CD14-positive monocyte (primary cell): ENCODE data around the gene GGT1. TPM values are rescaled to one million over a fixed set of nuclear protein-coding genes. Genes with fewer than 3 reads are reported as not detected.

Experiments used
- DNase-seq, 3 donors: peaks; one replicate each; pipeline ENCODE4 v3.0.0-alpha.2; 2011 to 2022
- H2AFZ ChIP-seq: 2 replicates; pipeline ENCODE4 v1.6.0; 2012; ENCODE audit warnings: mild to moderate bottlenecking, low read depth, low read length, inconsistent platforms; ENCODE audit not compliant: insufficient read depth, poor library complexity, severe bottlenecking
- H3K27ac ChIP-seq, 2 donors: 1 replicate in 1 of 2; 2 replicates in 1 of 2; pipeline ENCODE4 v1.5.1; 2012 to 2013; ENCODE audit warnings: low read length in 2 of 2, control low read depth in 1 of 2, inconsistent platforms in 1 of 2, low read depth in 1 of 2, mild to moderate bottlenecking in 1 of 2
- H3K27me3 ChIP-seq, 2 donors: one replicate each; pipeline versions ENCODE4 v1.6.0 to v1.6.1; 2011 to 2013; ENCODE audit warnings: low read length in 2 of 2; ENCODE audit not compliant: control insufficient read depth in 2 of 2, insufficient read depth in 2 of 2
- H3K36me3 ChIP-seq, 2 donors: replicated peaks in 1 of 2; 1 replicate in 1 of 2; 2 replicates in 1 of 2; pipeline versions ENCODE4 v1.5.1 to v1.6.1; 2012 to 2013; ENCODE audit warnings: low read length in 2 of 2, control low read depth in 1 of 2, inconsistent platforms in 1 of 2, mild to moderate bottlenecking in 1 of 2; ENCODE audit not compliant: insufficient read depth in 2 of 2, control insufficient read depth in 1 of 2
- H3K4me1 ChIP-seq, 2 donors: 1 replicate in 1 of 2; 2 replicates in 1 of 2; pipeline versions ENCODE4 v1.5.1 to v1.6.1; 2012 to 2013; ENCODE audit warnings: low read length in 2 of 2, control low read depth in 1 of 2, inconsistent platforms in 1 of 2, mild to moderate bottlenecking in 1 of 2, moderate library complexity in 1 of 2; ENCODE audit not compliant: insufficient read depth in 2 of 2, control insufficient read depth in 1 of 2
- H3K4me2 ChIP-seq: replicated peaks from 2 replicates; pipeline ENCODE3; 2012; ENCODE audit warnings: low read length, moderate library complexity, mild to moderate bottlenecking; ENCODE audit not compliant: poor library complexity, severe bottlenecking; ENCODE audit errors: extremely low read depth
- H3K4me3 ChIP-seq, 3 experiments: fragments of 200-600 bp in 1 of 3; sonication (generic) in 1 of 3; replicated peaks in 1 of 3; 1 replicate in 2 of 3; 2 replicates in 1 of 3; pipeline ENCODE4 v1.5.1; 2011 to 2013; ENCODE audit warnings: low read length in 3 of 3, mild to moderate bottlenecking in 3 of 3, control low read depth in 2 of 3, low read depth in 2 of 3, inconsistent platforms in 1 of 3, moderate library complexity in 1 of 3
- H3K79me2 ChIP-seq: 2 replicates; pipeline ENCODE4 v1.6.0; 2012; ENCODE audit warnings: mild to moderate bottlenecking, control low read depth, inconsistent platforms, low read length, moderate library complexity; ENCODE audit not compliant: insufficient read depth
- H3K9ac ChIP-seq: 2 replicates; pipeline ENCODE4 v1.6.0; 2017; ENCODE audit warnings: low read length, mild to moderate bottlenecking; ENCODE audit not compliant: insufficient read depth, poor library complexity, severe bottlenecking
- H3K9me3 ChIP-seq, 2 donors: replicated peaks in 1 of 2; 1 replicate in 1 of 2; 2 replicates in 1 of 2; pipeline versions ENCODE4 v1.5.1 to v1.6.1; 2012 to 2013; ENCODE audit warnings: low read length in 2 of 2, control low read depth in 1 of 2; ENCODE audit not compliant: control insufficient read depth in 1 of 2, insufficient read depth in 1 of 2
- H4K20me1 ChIP-seq: 2 replicates; pipeline ENCODE4 v1.6.0; 2012; ENCODE audit warnings: mild to moderate bottlenecking, low read length, control low read depth, moderate library complexity; ENCODE audit not compliant: insufficient read depth
- H3K27ac Mint-ChIP-seq, 7 donors: one replicate each; pipeline ENCODE4 v1.8.0; 2020; ENCODE audit warnings: mild to moderate bottlenecking in 7 of 7, mixed read lengths in 7 of 7, moderate library complexity in 6 of 7, inconsistent platforms in 2 of 7
- H3K27me3 Mint-ChIP-seq, 3 donors: one replicate each; pipeline ENCODE4 v1.8.0; 2021 to 2022; ENCODE audit warnings: low read depth in 3 of 3, mild to moderate bottlenecking in 3 of 3, mixed read lengths in 3 of 3, moderate library complexity in 3 of 3, inconsistent platforms in 1 of 3
- H3K36me3 Mint-ChIP-seq, 2 donors: one replicate each; pipeline ENCODE4 v1.8.0; 2020; ENCODE audit warnings: mixed read lengths in 2 of 2, inconsistent platforms in 1 of 2, mild to moderate bottlenecking in 1 of 2
- H3K4me1 Mint-ChIP-seq: one replicate; pipeline ENCODE4 v1.8.0; 2020; ENCODE audit warnings: mild to moderate bottlenecking, mixed read lengths
- H3K4me3 Mint-ChIP-seq, 2 donors: one replicate each; pipeline ENCODE4 v1.8.0; 2020; ENCODE audit warnings: mild to moderate bottlenecking in 2 of 2, mixed read lengths in 2 of 2, moderate library complexity in 1 of 2
- H3K9me3 Mint-ChIP-seq, 7 donors: one replicate each; pipeline ENCODE4 v1.8.0; 2020 to 2022; ENCODE audit warnings: mixed read lengths in 7 of 7, mild to moderate bottlenecking in 6 of 7, moderate library complexity in 6 of 7, inconsistent platforms in 2 of 7
- CTCF ChIP-seq: fragments of 200-600 bp; IDR thresholded peaks from one replicate; pipeline ENCODE4 v1.8.0; 2022; ENCODE audit warnings: antibody characterized with exemption, mild to moderate bottlenecking
- WGBS: methylation state at CpG from one replicate; pipeline ENCODE4 v1.1.5; 2013; ENCODE audit warnings: missing lambda C conversion rate; ENCODE audit not compliant: insufficient coverage; 5-methylcytosine and 5-hydroxymethylcytosine counted together
- intact Hi-C, 2 donors: fragments of 100-400 bp; cut with micrococcal nuclease; formaldehyde crosslinking; loops; one replicate each; pipeline versions ENCODE4 v1.15.0 to v1.15.1; 2023
- polyA plus RNA-seq, 3 donors: library from polyadenylated mRNA; depleted of rRNA in 1 of 3; unstranded in 2 of 3; stranded (reverse) in 1 of 3; fragments of 300-500 nt in 2 of 3; fragments of >200 nt in 1 of 3; fragmentation: Illumina TruSeq in 2 of 3; gene quantifications; 1 replicate in 2 of 3; 2 replicates in 1 of 3; pipeline ENCODE4 v1.2.3, GENCODE V29; 2012 to 2021

The GGT1 gene
- polyA plus RNA-seq, 3 donors = 16.0 to 26.5 (median 25.5) TPM

GRCh38 chr22:24593836-24594568, 9.0 kb upstream of the GGT1 start:
- Mint-ChIP-seq H3K27me3 (peaks cover under 1 to 9% (median 2%) of the 10 kb centered on the region in 3 donors), H3K36me3 (no peaks in the 10 kb centered on the region), H3K4me3 (peak overlapping the region in 1 of 2 donors; percentile 72), H3K9me3 (no peaks in the 10 kb centered on the region), H3K4me1 (peaks cover 9% of the 10 kb centered on the region), H3K27ac (no peak overlapping the region)
- no peak for DNase-seq
- Histone ChIP-seq H3K36me3 (no peaks in the 10 kb centered on the region), H3K4me2 (no peak overlapping the region), H3K9me3 (no peaks in the 10 kb centered on the region), H4K20me1 (no peaks in the 10 kb centered on the region), H3K79me2 (no peaks in the 10 kb centered on the region), H3K4me3 (no peak overlapping the region), H2AFZ (no peak overlapping the region), H3K27ac (no peak overlapping the region), H3K9ac (no peak overlapping the region), H3K4me1 (peaks cover 8 to 15% of the 10 kb centered on the region in 2 donors), H3K27me3 (no peaks in the 10 kb centered on the region)
- TF ChIP-seq CTCF = no peak
- intact Hi-C loops = no loop called here
- 67% methylated on average over 13 of the region's 16 CpGs for WGBS

GRCh38 chr22:24594569-24595120, 8.3 kb upstream of the GGT1 start:
- Mint-ChIP-seq H3K9me3 (no peaks in the 10 kb centered on the region), H3K27ac (no peak overlapping the region), H3K36me3 (no peaks in the 10 kb centered on the region), H3K4me1 (peaks cover 9% of the 10 kb centered on the region), H3K27me3 (peaks cover 1 to 9% (median 2%) of the 10 kb centered on the region in 3 donors), H3K4me3 (no peak overlapping the region)
- Histone ChIP-seq H3K27ac (no peak overlapping the region), H3K4me3 (no peak overlapping the region), H3K27me3 (no peaks in the 10 kb centered on the region), H3K4me2 (no peak overlapping the region), H4K20me1 (no peaks in the 10 kb centered on the region), H3K79me2 (no peaks in the 10 kb centered on the region), H3K4me1 (peaks cover 8 to 15% of the 10 kb centered on the region in 2 donors), H2AFZ (no peak overlapping the region), H3K9me3 (no peaks in the 10 kb centered on the region), H3K9ac (no peak overlapping the region), H3K36me3 (no peaks in the 10 kb centered on the region)
- WGBS = 94% methylated on average over 6 of the region's 7 CpGs
- no peak for DNase-seq
- intact Hi-C loops = no loop called here
- TF ChIP-seq CTCF = no peak
